GM18508 (cell line): ENCODE data around the gene CAPN2.

Experiments used
- ATAC-seq: cut with Tn5 transposase; IDR thresholded peaks from one replicate; pipeline ENCODE4 v1.9.1; 2021; ENCODE audit warnings: moderate number of reproducible peaks; ENCODE audit not compliant: insufficient read depth, unreplicated experiment

CAPN2 gene

DNA sequence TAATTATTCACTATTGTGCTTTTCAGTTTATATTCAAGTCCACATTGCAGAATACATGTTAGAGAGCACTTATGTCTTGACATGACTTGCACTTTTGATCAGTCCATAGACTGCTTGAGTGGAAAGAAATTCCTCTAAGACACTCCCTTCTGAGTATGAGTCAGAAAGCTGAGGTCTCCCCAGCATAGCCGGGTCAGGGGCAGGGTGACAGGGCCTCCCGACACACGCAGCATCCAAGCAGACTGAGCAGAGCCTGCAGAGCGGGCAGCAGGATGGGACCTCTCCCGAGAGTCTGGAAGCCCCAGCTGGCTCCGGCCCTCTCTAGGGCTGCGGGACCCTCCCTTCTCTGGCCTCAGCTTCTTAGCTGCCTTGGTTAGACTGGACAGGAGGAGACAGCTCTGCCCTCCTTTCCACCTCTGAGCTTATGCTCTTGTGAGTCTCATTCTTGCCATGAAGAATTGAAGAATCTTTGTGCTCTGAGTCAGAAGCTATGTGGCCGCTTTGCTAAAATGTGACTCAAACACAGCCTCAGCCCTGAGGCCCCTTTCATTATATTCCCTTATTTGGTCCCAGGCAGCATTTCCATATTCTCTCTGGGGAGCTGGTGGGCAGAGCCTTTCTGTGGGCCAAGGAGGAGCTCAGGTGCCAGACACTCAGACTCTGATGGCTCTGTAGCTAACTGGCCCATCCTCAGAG is 11.2 kb upstream of the CAPN2 start:
- no peak for ATAC-seq

DNA sequence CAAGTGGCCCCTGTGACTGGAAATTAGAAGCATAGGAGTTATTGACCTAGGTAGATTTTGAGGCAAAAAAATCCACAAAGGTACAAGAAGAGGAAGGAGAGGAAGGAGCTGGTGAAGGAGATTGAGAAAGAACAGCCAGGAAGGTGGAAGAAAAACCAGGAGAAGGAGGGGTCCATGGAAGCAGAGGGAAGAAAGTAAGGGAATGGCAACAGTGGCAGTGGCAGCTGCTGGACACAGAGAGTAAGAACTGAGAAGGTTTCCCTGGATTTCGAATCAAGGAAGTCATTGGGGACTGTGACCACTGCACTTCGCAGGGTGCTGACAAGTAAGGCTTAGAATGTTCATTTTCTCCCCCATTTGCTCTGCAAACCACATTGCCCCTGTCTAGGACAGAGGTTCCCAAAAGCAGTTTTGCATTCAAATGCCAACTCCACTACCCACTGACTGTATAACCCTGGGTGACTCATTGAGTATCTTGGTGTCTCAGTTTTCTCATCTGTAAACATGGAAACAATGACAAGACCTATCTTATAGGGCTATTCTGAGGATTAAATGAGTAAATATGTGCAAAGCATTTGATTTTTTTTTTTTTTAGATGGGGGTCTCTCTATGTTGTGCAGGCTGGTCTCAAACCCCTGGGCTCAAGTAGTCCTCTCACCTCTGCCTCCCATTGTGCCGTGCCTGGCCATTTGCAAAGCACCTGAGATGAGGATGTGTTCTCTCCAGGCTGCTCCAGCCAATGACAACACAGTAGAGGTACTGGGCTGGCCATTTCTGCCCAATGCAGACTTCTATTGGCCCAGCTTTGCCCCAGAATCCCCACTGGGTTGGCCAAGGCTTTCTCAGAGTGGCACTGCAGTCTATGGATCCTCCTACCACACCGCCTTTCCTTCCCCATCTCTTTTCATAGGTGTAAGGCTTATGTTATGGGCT is 9.3 kb upstream of the CAPN2 start:
- ATAC-seq: no peak

DNA sequence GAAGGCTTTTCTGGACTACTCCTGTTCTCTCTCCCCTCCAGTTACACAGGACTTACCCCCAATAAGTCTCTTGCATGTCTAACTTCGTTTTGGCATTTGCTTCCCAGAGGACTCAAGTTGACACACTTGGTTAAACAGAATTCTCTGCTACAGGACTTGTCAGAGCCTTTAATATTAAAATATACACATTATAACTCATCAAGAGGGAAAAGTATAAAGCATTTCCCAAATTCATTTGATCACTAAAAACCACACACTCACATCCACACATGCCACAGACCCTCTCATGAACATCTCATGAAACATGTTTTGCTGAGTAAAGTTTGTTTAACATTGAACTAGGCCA is 8.7 kb upstream of the CAPN2 start:
- ATAC-seq: no peak

DNA sequence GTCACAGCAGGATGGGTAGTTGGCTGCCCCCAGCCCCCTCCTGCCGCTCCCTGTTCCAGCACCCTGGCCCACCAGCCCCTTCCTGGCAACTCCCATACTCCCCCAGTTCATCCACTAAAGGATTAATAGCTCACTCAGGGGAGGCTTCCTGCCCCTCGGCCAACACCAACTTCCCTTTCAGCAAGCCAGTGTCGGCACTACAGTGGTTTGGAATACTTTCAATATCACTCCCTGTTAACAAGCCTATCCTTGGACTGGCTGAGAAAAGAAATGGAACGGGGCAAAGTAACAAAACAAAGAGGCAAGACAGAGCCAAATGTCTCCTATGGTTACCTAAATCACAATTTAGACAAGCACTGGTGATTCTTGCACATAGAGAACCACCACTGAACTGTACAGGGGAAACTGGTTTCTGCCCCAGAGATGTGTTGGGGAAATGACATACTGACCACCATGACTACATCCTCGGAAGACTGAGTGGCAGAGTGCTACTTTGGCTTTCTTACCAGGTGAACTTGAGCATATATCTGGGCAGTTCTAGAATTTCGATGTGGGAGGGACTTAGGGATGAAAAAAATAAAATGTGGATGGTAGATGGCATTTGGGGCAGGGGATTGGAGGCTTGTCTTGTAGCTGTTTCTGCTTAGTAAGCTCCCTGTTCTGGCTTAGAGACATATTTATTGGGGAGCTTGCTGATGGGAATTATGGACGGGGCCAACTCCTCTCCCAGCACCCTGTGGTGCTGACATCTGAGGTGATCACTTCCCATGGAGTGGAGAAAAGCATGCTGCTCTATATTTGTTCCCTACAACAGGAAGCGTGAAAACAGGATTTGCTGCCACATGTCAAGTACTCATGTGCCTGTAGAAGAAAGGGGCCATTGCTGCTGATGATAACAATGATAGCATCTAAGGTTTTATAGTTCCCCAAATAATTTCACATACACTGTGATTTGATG is 7.1 kb upstream of the CAPN2 start:
- no peak for ATAC-seq

DNA sequence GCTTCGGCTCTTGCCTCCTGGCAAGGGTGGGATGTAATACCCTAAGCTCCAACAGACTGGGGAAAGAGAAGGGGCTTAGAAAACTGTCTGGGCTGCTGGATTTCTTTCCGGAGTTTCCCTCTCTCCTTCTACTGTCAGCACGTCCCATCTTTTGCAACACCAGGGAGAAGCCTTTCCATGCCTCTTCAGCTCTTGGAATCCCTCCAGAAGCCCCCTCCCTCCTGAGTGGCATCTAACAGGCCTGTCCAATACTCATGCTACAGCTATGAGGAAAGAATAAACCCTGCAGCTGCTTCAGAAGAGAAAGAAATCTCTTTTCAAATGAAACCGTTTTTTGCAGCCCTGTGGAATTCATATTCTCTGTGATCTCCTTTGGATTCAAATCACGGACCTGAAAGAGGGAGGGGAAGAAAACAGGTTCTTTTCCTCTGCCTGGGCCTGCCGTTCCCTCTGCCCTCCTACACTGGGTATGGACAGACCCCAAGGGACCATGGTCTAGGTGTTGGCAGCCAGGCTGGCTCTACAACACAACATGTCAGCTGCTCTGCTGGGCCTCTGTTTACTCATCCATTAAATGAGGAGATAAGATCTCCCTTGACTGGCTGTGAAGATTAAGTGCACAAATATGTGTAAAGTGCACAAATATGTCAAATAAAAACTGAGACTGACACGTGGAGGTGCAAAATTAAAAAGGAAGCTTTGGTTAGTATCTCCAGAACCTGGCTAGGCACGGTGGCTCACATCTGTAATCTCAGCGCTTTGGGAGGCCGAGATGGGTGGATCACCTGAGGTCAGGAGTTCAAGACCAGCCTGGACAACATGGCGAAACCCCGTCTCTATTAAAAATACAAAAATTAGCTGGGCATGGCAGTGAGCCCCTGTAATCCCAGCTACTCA is 6.0 kb upstream of the CAPN2 start:
- ATAC-seq: no peak

DNA sequence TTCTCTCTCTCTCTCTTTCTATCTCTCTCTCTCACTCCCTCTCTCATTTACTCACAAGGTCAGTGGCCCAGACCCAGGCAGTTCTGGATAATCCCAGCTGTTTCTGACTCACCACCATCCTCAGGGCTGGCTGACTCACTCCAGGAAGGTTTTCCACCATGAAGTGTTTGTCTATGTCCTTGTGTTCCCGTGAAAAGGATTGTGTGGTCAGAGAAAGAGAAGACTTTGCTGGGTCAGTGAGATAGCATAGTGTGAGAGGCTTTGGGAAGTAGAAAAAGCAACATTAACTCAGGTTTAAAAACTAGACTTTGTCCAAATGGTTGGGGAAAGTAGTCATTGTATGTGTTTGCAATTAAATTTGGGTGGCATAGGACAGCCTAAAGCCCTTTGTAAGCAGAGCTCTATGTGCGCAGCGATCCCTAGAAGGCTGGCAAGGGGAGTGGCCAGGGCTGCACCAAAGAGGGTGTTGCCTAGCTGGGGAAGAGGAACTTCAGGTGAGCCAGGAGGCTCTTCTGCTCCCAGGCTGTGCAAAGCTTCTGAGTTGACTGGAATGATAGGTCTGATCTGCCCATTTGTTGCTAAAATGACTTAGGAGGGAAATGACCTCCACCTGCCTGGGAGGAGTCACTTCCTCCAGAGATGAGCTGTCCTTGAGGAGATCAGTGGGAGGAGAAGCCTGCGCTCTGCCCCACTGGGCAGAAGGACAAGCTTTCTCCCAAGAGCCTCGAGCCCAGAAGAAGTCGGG is 4.9 kb upstream of the CAPN2 start:
- no peak for ATAC-seq

DNA sequence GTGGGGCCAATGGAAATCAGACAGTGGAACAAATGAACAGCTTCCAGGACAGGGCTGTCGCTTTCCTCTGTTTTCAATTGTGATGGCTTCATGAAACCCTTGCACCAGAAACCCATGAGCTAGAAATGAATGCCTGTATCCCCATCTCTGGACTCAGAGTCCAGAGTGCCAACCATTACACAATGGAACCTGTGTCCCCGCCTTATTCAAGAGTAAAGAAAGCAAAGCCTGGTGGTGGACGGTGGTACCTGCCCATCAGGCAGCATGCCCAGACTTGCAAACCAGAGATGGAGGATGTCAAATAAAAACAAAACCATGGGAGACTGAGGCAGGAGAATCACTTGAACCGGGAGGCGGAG is 4.4 kb upstream of the CAPN2 start:
- no peak for ATAC-seq

DNA sequence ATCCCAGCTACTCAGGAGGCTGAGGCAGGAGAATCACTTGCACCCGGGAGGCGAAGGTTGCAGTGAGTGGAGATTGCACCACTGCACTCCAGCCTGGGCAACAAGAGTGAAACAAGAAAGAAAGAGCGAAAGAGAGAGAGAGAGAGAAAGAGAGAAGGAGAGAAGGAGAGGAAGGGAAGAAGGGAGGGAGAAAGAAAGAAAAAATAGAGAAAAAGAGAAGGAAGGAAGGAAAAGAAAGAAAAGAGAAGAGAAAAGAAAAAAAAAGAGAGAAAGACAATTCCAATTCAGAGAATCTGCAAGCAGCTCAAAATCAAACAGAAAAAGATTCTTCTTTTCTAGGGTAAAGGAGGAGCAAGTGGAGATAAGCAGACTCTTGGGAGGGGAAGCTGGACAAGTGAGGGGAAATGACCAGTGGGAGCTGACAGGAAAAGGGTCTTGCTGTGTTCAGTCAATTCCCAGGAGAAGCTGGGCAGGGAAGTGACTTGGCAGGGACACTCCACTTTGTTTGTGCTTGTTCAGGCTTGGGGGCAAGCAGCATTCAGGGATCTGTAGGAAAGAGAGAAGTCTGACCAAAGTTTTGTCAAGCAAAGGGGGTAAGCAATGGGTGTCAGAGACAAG is 3.6 kb upstream of the CAPN2 start:
- ATAC-seq: no peak

DNA sequence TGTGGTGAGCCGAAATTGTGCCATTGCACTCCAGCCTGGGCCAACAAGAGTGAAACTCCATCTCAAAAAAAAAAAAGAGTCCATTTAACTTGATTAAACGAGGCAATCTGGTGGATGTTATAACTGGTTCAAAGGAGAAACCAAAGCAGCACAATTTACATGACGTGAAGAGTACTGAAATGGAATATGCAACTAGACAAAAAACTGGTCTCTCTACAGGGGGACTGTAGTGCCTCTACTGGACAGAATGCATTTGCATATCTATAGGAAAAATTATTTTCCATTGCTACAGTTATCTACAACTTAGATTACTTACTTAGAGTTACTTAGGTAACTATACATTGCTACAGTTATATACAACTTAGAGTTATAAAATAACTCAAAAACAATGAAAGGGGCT is 2.7 kb upstream of the CAPN2 start:
- ATAC-seq: no peak

DNA sequence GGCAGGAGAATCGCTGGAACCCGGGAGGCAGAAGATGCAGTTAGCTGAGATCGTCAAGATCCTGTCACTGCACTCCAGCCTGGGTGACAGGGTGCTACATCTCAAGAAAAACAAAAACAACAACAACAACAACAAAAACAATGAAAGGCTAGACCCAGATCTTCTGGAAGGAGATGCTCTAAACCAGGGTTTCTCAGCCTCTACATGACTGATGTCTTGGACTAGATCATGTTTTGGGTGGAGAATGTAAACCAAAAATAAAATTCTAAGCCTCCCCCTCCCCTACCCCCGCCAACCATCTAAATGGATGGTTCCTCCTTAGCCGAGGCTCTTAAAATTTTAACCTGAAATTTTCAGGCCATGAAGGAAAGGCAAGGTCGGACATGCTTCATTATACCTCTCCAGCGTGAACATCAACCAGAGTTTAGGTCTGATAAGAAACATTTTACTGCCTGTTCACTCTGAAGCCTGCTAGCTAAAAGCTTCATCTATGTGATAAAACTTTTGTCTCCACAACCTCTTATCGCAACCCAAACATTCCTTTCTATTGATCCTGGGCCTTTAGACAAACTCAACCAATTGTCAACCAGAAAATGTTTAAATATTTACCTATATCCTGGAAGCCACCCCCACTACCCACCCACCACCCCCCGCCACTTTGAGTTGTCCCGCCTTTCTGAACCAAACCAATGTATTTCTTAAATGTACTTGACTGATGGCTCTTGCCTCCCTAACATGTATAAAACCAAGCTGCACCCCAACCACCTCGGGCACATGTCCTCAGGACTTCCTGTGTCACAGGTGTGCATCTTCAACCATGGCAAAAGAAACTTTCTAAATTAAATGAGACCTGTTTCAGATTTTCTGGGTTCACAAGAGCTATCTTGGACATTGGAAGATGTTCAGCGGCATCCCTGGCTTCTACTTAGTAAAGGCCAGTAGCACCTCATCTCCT is 1.9 kb upstream of the CAPN2 start:
- no peak for ATAC-seq

DNA sequence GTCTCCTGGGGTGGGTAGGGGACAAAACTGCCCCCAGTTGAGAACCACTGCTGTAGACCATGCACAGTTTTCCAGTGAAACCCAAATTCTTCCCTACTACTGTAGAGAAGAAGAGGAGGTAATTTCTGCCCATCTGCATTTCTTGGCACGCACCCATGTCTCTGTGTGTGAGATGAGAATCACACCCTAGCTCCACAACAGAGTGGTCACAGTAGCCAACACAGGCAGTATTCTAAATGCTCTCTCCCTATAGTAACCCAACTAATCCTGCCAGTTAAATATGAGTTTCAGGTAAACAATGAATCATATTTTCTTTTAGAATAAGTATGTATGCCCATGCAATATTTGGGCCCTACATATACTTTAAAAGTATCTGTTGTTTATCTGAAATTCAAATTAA is 1.2 kb upstream of the CAPN2 start:
- ATAC-seq: no peak

DNA sequence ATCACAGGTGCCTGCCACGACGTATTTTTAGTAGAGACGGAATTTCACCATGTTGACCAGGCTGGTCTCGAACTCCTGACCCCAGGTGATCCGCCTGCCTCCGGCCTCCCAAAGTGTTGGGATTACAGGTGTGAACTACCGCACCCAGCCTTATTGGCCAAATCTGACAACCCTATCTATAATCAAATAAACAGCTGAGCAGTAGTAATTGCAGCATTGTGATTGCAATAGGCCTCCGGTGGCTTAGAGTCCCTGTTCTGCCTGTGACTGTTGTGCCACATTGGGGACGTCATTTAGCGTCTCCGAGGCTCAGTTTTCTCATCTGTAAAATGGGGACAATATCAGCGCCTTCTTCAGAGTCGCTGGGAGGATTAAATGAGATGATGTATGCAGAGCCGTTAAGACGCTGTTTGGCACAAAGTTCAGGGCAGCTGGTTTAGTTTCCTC is 569 bp upstream of the CAPN2 start:
- no peak for ATAC-seq

DNA sequence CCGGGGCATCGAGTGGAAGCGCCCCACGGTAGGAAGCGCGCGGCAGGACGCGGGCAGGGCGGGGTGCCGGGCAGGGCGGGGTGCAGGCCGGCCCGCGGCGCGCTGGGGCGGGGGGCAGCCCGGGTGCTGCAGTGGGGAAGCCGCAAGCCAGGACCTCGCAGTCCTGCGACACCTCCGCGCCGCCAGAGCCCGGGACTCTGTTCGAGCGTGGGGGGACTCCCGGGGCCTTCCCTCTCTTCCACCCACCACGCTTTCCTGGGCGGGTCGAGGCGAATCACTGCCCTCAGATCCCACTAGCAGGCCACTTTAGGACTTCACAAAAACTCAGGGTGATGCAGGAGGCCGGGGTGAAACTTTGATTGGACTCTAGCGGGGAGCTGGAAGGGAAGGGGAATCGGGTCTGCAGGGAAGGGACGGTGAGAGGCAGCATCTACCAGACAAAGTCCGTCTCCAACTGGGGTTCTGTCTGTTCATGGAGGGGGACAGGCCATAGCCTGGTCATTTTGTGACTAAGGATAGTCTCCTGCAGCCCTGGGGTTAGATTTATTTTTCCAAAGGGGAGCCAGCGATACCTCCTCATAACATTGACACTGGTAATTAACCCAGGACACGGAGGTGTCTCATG is 623 bp downstream of the CAPN2 start:
- no peak for ATAC-seq

DNA sequence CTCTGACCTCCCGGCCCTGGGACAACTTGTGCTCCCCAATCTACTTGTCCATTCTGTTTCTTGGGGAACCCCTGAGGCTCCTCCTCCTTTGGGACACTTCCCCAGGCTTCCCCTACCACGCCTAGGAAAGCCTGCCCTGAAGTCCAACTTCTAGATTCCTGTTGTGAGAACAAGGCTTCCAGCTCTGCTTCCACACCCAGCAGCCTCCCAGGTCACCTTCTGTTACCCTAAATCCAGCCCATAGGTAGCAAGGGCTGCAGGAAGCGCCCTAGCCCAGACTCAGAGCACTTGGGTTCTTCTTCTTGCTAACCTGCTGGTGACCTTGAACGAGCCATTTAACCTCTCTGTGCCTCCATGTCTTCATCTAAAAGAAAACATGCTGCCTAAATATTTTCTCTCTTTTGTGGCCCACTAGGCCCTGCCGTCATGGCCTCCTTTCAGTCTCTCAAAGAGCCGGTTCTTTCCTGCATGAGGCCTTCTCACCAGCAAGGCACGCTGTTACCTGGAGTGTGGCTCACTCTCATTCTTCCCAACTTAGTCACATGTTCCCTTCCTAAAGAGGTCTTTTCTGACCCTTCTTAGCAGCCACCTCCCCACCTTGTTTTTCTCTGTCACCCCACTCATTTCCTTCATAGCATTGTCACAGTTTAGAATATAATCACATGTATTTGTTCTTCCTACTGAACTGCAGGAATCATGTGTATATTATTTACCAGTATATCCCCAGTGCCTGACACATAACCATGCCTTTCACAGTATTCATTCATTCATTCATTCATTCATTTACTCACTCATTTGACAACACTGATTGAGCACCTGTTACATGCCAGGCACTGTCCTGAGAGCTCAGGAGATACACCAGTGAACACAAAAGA is 1.4 kb downstream of the CAPN2 start:
- ATAC-seq: no peak

DNA sequence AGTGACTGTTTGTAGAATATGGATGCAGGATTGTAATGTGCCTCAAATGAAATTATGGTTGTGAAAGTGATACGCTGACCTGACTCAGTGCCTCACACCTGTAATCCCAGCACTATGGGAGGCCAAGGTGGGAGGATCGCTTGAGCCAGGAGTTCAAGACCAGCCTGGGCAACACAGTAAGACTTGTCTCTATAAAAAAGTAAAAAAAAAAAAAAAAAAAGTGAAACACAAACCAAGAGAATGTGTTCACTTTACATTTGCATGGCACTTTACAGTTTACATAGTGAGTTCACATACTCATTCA is 2.0 kb downstream of the CAPN2 start:
- ATAC-seq: no peak

DNA sequence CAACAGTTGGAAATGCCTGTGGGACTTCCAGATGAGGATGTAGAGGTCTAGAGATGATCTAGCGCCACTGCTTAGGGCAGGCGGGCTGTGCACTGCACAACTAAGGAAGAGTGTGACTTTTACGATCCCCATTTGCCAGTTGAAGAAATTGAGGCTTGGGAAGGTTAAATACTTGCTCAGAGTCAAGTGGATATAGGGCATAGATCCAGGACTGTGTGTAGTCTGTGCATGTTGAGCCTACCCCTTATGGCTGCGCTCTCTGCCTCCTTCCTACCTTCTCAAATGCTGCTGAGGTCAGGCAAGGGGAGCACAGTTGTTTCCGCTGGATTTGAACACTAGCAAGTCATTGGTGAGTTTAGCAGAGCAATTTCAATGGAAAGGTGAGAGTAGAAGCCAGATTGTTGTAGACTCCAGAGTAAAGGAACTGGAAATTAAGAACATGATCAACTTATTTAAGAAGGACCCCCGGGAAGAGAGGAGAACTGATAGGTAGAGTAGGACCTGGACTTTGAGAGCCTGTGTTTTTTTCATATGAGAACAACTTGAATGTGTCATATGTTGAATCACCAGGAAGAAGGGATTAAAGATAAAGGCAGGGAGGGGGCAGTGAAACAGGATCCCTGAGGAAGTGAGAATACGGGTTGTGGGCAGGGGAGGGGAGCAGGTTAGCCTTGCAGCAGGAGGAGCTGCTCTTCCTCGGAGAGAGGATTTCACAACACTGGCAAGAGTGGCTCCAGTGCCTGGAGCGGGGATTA is 2.7 kb downstream of the CAPN2 start:
- ATAC-seq: no peak
